ENCODE results near the gene EPSTI1.

The EPSTI1 gene

GRCh38 chr13:42859760-42860159 lies 132.3 kb downstream of the EPSTI1 start:
- no peak overlapping the region for H3K4me3 ChIP-seq (ENCODE audit: low read depth, low read length)

GRCh38 chr13:42855410-42855809 lies 136.6 kb downstream of the EPSTI1 start:
- Histone ChIP-seq H3K36me3 (ENCODE audit: insufficient read depth, low read length) (no peaks in the 10 kb centered on the region), H3K4me3 (ENCODE audit: low read depth, low read length) (no peak overlapping the region), H3K4me1 (ENCODE audit: control insufficient read depth, insufficient read depth, low read length, unreplicated experiment) (no peaks in the 10 kb centered on the region), H2AFZ (ENCODE audit: low read length, unreplicated experiment) (no peak overlapping the region), H3K27me3 (ENCODE audit: insufficient read depth, low read length) (no peaks in the 10 kb centered on the region), H3K79me2 (ENCODE audit: control insufficient read depth, insufficient read depth, low read length, unreplicated experiment) (no peaks in the 10 kb centered on the region), H3K27ac (ENCODE audit: low read depth, low read length) (no peak overlapping the region)

More at GRCh38 chr13:42859760-42860159, 132.3 kb downstream of the EPSTI1 start:
- no peak overlapping the region for H2AFZ ChIP-seq (ENCODE audit: low read length, unreplicated experiment)
- H3K79me2 ChIP-seq (ENCODE audit: control insufficient read depth, insufficient read depth, low read length, unreplicated experiment): no peaks in the 10 kb centered on the region
- H3K27ac ChIP-seq (ENCODE audit: low read depth, low read length): no peak overlapping the region
- no peaks in the 10 kb centered on the region for H3K4me1 ChIP-seq (ENCODE audit: control insufficient read depth, insufficient read depth, low read length, unreplicated experiment)
- no peaks in the 10 kb centered on the region for H3K36me3 ChIP-seq (ENCODE audit: insufficient read depth, low read length)
- no peaks in the 10 kb centered on the region for H3K27me3 ChIP-seq (ENCODE audit: insufficient read depth, low read length)

- Histone ChIP-seq H3K27ac (ENCODE audit: low read depth, low read length) (no peak overlapping the region), H3K4me1 (ENCODE audit: control insufficient read depth, insufficient read depth, low read length, unreplicated experiment) (peaks cover 17% of the 10 kb centered on the region), H3K27me3 (ENCODE audit: insufficient read depth, low read length) (no peaks in the 10 kb centered on the region), H3K36me3 (ENCODE audit: insufficient read depth, low read length) (no peaks in the 10 kb centered on the region), H2AFZ (ENCODE audit: low read length, unreplicated experiment) (no peak overlapping the region), H3K79me2 (ENCODE audit: control insufficient read depth, insufficient read depth, low read length, unreplicated experiment) (no peaks in the 10 kb centered on the region), H3K4me3 (ENCODE audit: low read depth, low read length) (no peak overlapping the region)
Observed at GRCh38 chr13:42852136-42852535, 139.9 kb downstream of the EPSTI1 start.

GRCh38 chr13:42849200-42849599 lies 142.8 kb downstream of the EPSTI1 start:
- Histone ChIP-seq H3K27me3 (ENCODE audit: insufficient read depth, low read length) (no peaks in the 10 kb centered on the region), H3K36me3 (ENCODE audit: insufficient read depth, low read length) (no peaks in the 10 kb centered on the region), H2AFZ (ENCODE audit: low read length, unreplicated experiment) (no peak overlapping the region), H3K79me2 (ENCODE audit: control insufficient read depth, insufficient read depth, low read length, unreplicated experiment) (no peaks in the 10 kb centered on the region), H3K27ac (ENCODE audit: low read depth, low read length) (peak overlapping the region; percentile 88), H3K4me1 (ENCODE audit: control insufficient read depth, insufficient read depth, low read length, unreplicated experiment) (peaks cover 17% of the 10 kb centered on the region), H3K4me3 (ENCODE audit: low read depth, low read length) (no peak overlapping the region)

GRCh38 chr13:42847891-42848663 lies 144.0 kb downstream of the EPSTI1 start:
- H3K27me3 ChIP-seq (ENCODE audit: insufficient read depth, low read length): no peaks in the 10 kb centered on the region
- no peak overlapping the region for H3K4me3 ChIP-seq (ENCODE audit: low read depth, low read length)

GRCh38 chr13:42836930-42837690 lies 154.9 kb downstream of the EPSTI1 start:
- Histone ChIP-seq H3K27me3 (ENCODE audit: insufficient read depth, low read length) (no peaks in the 10 kb centered on the region), H3K79me2 (ENCODE audit: control insufficient read depth, insufficient read depth, low read length, unreplicated experiment) (no peaks in the 10 kb centered on the region), H3K4me3 (ENCODE audit: low read depth, low read length) (no peak overlapping the region), H3K27ac (ENCODE audit: low read depth, low read length) (peak overlapping the region; percentile 85), H3K36me3 (ENCODE audit: insufficient read depth, low read length) (no peaks in the 10 kb centered on the region), H2AFZ (ENCODE audit: low read length, unreplicated experiment) (no peak overlapping the region), H3K4me1 (ENCODE audit: control insufficient read depth, insufficient read depth, low read length, unreplicated experiment) (peaks cover 23% of the 10 kb centered on the region)

More at GRCh38 chr13:42847891-42848663, 144.0 kb downstream of the EPSTI1 start:
- H2AFZ ChIP-seq (ENCODE audit: low read length, unreplicated experiment): peak overlapping the region; percentile 25
- H3K27ac ChIP-seq (ENCODE audit: low read depth, low read length): peak overlapping the region; percentile 88
- H3K36me3 ChIP-seq (ENCODE audit: insufficient read depth, low read length): no peaks in the 10 kb centered on the region
- H3K79me2 ChIP-seq (ENCODE audit: control insufficient read depth, insufficient read depth, low read length, unreplicated experiment): no peaks in the 10 kb centered on the region
- peaks cover 17% of the 10 kb centered on the region for H3K4me1 ChIP-seq (ENCODE audit: control insufficient read depth, insufficient read depth, low read length, unreplicated experiment)

Data from ACC112 (cell line).